OCI-LY1 (cell line): ENCODE measurements around the gene SLIT3.

Experiments used
- EZH2 ChIP-seq: fragments of 200-600 bp; sonication (generic), shearing (Covaris generic); IDR thresholded peaks from 2 replicates; pipeline ENCODE4 v1.8.0; 2017; ENCODE audit warnings: borderline replicate concordance, mixed run types, mild to moderate bottlenecking, antibody characterized with exemption, low read length, moderate library complexity, mixed read lengths
- TF ChIP-seq, protein P1 (sequence below): fragments of 200-600 bp; sonication (generic), shearing (Covaris generic); IDR thresholded peaks from 2 replicates; pipeline ENCODE4 v1.5.1; 2017; ENCODE audit warnings: mild to moderate bottlenecking, antibody characterized with exemption, low read length, moderate library complexity, mixed read lengths

DNA sequence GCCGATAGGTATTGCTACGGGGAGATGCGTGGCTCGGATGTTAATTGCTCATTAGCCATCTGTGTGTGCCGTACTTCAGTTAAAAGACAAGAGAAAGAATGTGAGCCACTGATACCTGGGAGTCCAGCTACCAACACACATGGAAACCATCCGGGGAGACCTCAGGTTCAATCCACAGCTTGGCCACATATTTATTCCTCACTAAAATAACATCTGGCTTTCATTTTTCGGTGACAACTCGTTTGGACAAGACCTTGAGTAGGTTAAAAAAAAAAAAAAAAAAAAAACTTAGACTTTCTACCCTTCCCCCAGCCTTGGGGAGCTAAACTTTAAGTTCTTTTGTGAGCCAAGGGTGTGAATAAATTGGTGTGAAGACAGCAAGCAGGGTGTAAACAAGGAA is 84.1 kb downstream of the SLIT3 start:
- TF ChIP-seq, protein P1, sequence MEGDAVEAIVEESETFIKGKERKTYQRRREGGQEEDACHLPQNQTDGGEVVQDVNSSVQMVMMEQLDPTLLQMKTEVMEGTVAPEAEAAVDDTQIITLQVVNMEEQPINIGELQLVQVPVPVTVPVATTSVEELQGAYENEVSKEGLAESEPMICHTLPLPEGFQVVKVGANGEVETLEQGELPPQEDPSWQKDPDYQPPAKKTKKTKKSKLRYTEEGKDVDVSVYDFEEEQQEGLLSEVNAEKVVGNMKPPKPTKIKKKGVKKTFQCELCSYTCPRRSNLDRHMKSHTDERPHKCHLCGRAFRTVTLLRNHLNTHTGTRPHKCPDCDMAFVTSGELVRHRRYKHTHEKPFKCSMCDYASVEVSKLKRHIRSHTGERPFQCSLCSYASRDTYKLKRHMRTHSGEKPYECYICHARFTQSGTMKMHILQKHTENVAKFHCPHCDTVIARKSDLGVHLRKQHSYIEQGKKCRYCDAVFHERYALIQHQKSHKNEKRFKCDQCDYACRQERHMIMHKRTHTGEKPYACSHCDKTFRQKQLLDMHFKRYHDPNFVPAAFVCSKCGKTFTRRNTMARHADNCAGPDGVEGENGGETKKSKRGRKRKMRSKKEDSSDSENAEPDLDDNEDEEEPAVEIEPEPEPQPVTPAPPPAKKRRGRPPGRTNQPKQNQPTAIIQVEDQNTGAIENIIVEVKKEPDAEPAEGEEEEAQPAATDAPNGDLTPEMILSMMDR: no peak
- no peak for TF ChIP-seq EZH2
